Measurements from ENCODE around the gene RXRB. TPM values are rescaled to one million over a fixed set of nuclear protein-coding genes. Genes with fewer than 3 reads are reported as not detected.

Gene RXRB
- polyA plus RNA-seq, 1 of the 3 experiments (the other 2 are of a cell fraction) = 45.8 TPM

- H3K4me2 ChIP-seq = no peak overlapping the region
- H3K9me2 ChIP-seq = no peaks in the 10 kb centered on the region
- no peaks in the 10 kb centered on the region for H3K36me3 ChIP-seq (replicated peaks in 1 of 2; ENCODE audit: control insufficient read depth in 1 of 2, insufficient read depth in 2 of 2, low read length in 1 of 2)
- ChIA-PET CTCF (interaction anchor here (0.7 to 6.4 kb wide), 6 partner anchors 11 to 95 kb away, joined by 3 to 96 read pairs (median 6); no protein-coding TSS in a partner anchor), POLR2A (no interaction called here)
- H3F3A ChIP-seq (replicated peaks; ENCODE audit: insufficient read depth) = no peaks in the 10 kb centered on the region
- H3K27ac ChIP-seq (ENCODE audit: low read depth in 2 of 2, low read length in 1 of 2) = no peak overlapping the region
- WGBS (ENCODE audit: low lambda C conversion rate) = 93% methylated on average over 11 of the region's 11 CpGs
- H4K20me1 ChIP-seq (ENCODE audit: insufficient read depth) = no peaks in the 10 kb centered on the region
- TF ChIP-seq RXRA (IDR thresholded peaks at IDR 0.05; ENCODE audit: borderline replicate concordance, low read depth) (no peak), TEAD4 (IDR thresholded peaks at IDR 0.05; ENCODE audit: borderline replicate concordance, insufficient read depth) (no peak), NRF1 (IDR thresholded peaks at IDR 0.05; ENCODE audit: low read depth, low read length) (no peak), ELF1 (IDR thresholded peaks at IDR 0.05) (no peak), MEF2A (IDR thresholded peaks at IDR 0.05; ENCODE audit: borderline replicate concordance, low read depth) (no peak)
- no peaks in the 10 kb centered on the region for H3K9me3 ChIP-seq
- no peak overlapping the region for H3K4me3 ChIP-seq (ENCODE audit: low read depth in 2 of 2, low read length in 1 of 2)
- no peak overlapping the region for H2AFZ ChIP-seq (ENCODE audit: low read depth)
- H3K79me2 ChIP-seq (ENCODE audit: insufficient read depth) = no peaks in the 10 kb centered on the region
- peaks cover 0 to 7% of the 10 kb centered on the region in 2 experiments; a peak in 1 of 4 replicates for H3K4me1 ChIP-seq (ENCODE audit: control insufficient read depth in 1 of 2, insufficient read depth in 2 of 2, low read depth in 1 of 2, low read length in 1 of 2)
- no peak overlapping the region for H3K9ac ChIP-seq
- no peak for DNase-seq
- H3K27me3 ChIP-seq (ENCODE audit: insufficient read depth) = no peaks in the 10 kb centered on the region; the same call in 1 of the 2 replicates
Observed at GRCh38 chr6:33160096-33160495, 40.4 kb downstream of the RXRB start.

- Histone ChIP-seq H3K9me3 (no peaks in the 10 kb centered on the region), H3K4me1 (ENCODE audit: control insufficient read depth in 1 of 2, insufficient read depth in 2 of 2, low read depth in 1 of 2, low read length in 1 of 2) (peaks cover 0 to 5% of the 10 kb centered on the region in 2 experiments; a peak in 1 of 4 replicates), H2AFZ (ENCODE audit: low read depth) (no peak overlapping the region), H3K9ac (no peak overlapping the region), H3K9me2 (no peaks in the 10 kb centered on the region), H3K79me2 (ENCODE audit: insufficient read depth) (no peaks in the 10 kb centered on the region), H3F3A (replicated peaks; ENCODE audit: insufficient read depth) (no peaks in the 10 kb centered on the region), H3K27ac (ENCODE audit: low read depth in 2 of 2, low read length in 1 of 2) (no peak overlapping the region), H3K4me2 (no peak overlapping the region), H3K27me3 (ENCODE audit: insufficient read depth) (no peaks in the 10 kb centered on the region; the same call in 1 of the 2 replicates), H3K4me3 (ENCODE audit: low read depth in 2 of 2, low read length in 1 of 2) (no peak overlapping the region), H4K20me1 (ENCODE audit: insufficient read depth) (no peaks in the 10 kb centered on the region), H3K36me3 (replicated peaks in 1 of 2; ENCODE audit: control insufficient read depth in 1 of 2, insufficient read depth in 2 of 2, low read length in 1 of 2) (no peaks in the 10 kb centered on the region)
- CTCF ChIA-PET = interaction anchor here (0.9 to 6.4 kb wide), 5 partner anchors 10 to 91 kb away, joined by 3 to 96 read pairs (median 5); partner anchors contain the start of gene COL11A2
- 40% methylated on average over 2 of the region's 2 CpGs for WGBS (ENCODE audit: low lambda C conversion rate)
- no peak for DNase-seq
- TF ChIP-seq YY1 (IDR thresholded peaks at IDR 0.05; ENCODE audit: low read depth) = no peak
- TF ChIP-seq TAF1 (IDR thresholded peaks at IDR 0.05; ENCODE audit: borderline replicate concordance, low read depth, low read length) = no peak
- TF ChIP-seq, protein P1, sequence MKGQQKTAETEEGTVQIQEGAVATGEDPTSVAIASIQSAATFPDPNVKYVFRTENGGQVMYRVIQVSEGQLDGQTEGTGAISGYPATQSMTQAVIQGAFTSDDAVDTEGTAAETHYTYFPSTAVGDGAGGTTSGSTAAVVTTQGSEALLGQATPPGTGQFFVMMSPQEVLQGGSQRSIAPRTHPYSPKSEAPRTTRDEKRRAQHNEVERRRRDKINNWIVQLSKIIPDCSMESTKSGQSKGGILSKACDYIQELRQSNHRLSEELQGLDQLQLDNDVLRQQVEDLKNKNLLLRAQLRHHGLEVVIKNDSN (IDR thresholded peaks at IDR 0.05; ENCODE audit: borderline replicate concordance, low read depth) = no peak
- POLR2A ChIA-PET = no interaction called here
Observed at GRCh38 chr6:33156964-33157363, 43.5 kb downstream of the RXRB start.

DNA sequence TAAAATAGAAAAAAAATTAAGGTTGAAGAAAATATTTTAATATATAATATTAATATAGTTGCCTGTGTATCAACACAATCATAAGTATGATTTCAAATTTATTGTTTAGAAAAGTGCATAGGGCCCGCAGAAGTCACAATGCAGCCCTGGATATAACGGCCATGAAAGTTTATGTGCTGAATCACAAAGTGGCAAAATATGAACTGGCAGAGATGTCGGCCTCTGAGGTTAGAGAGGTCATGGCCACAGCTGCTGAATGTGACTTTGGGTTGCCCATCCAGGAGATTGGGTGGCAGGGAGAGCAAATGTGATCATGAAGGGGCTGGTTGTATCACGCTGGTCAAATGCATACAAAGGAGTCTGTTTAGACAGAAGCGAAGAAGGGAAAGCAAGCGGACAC, 43.9 kb downstream of the RXRB start:
- Histone ChIP-seq H3K79me2 (ENCODE audit: insufficient read depth) (no peaks in the 10 kb centered on the region), H3K36me3 (replicated peaks in 1 of 2; ENCODE audit: control insufficient read depth in 1 of 2, insufficient read depth in 2 of 2, low read length in 1 of 2) (no peaks in the 10 kb centered on the region), H3K4me3 (ENCODE audit: low read depth in 2 of 2, low read length in 1 of 2) (no peak overlapping the region), H3K27me3 (ENCODE audit: insufficient read depth) (no peaks in the 10 kb centered on the region; the same call in 1 of the 2 replicates), H3K4me1 (ENCODE audit: control insufficient read depth in 1 of 2, insufficient read depth in 2 of 2, low read depth in 1 of 2, low read length in 1 of 2) (peaks cover 0 to under 1% of the 10 kb centered on the region in 2 experiments; a peak in 1 of 4 replicates), H3K9me2 (no peaks in the 10 kb centered on the region), H2AFZ (ENCODE audit: low read depth) (no peak overlapping the region), H3K9ac (no peak overlapping the region), H3K9me3 (0 out of 2 replicates have a peak, but pooled peaks cover 1% of the 10 kb centered on the region), H3K4me2 (no peak overlapping the region), H3K27ac (ENCODE audit: low read depth in 2 of 2, low read length in 1 of 2) (no peak overlapping the region), H4K20me1 (ENCODE audit: insufficient read depth) (no peaks in the 10 kb centered on the region), H3F3A (replicated peaks; ENCODE audit: insufficient read depth) (no peaks in the 10 kb centered on the region)
- 60% methylated on average over 6 of the region's 6 CpGs for WGBS (ENCODE audit: low lambda C conversion rate)
- no peak for TF ChIP-seq RCOR1 (IDR thresholded peaks at IDR 0.05; ENCODE audit: low read length)
- TF ChIP-seq FOXM1 (IDR thresholded peaks at IDR 0.05; ENCODE audit: low read depth) = no peak
- TF ChIP-seq IRF3 (IDR thresholded peaks at IDR 0.05; ENCODE audit: low read depth, low read length) = no peak
- TF ChIP-seq NFIC (IDR thresholded peaks at IDR 0.05; ENCODE audit: borderline replicate concordance) = no peak
- TF ChIP-seq RAD21 (IDR thresholded peaks at IDR 0.05; ENCODE audit: low read length) = no peak
- no peak for TF ChIP-seq GATA2 (CRISPR knock-in tag; IDR thresholded peaks at IDR 0.05)
- TF ChIP-seq TAF1 (IDR thresholded peaks at IDR 0.05; ENCODE audit: borderline replicate concordance, low read depth, low read length) = no peak
- TF ChIP-seq MEF2A (IDR thresholded peaks at IDR 0.05; ENCODE audit: borderline replicate concordance, low read depth) = no peak
- TF ChIP-seq EP300 (IDR thresholded peaks at IDR 0.05; ENCODE audit: borderline replicate concordance in 1 of 2, low read depth in 1 of 2, low read length in 1 of 2) = no peak
- TF ChIP-seq ELF1 (IDR thresholded peaks at IDR 0.05) = no peak
- TF ChIP-seq PBX3 (IDR thresholded peaks at IDR 0.05) = no peak
- TF ChIP-seq POLR2AphosphoS5 (IDR thresholded peaks at IDR 0.05; ENCODE audit: low read depth, low read length) = no peak
- TF ChIP-seq TCF12 (IDR thresholded peaks at IDR 0.05) = no peak
- TF ChIP-seq SIN3A (IDR thresholded peaks at IDR 0.05; ENCODE audit: borderline replicate concordance, low read depth, low read length) = no peak
- DNase-seq = no peak
- POLR2A ChIA-PET = no interaction called here
- CTCF ChIA-PET = interaction anchor here (0.9 to 6.4 kb wide), 5 partner anchors 9 to 91 kb away, joined by 3 to 96 read pairs (median 5); partner anchors contain the start of gene COL11A2

Data from SK-N-SH (cell line).